Urinary bladder (tissue), 4 donors: ENCODE measurements around the gene MYO7B. TPM values are rescaled to one million over a fixed set of nuclear protein-coding genes. Genes with fewer than 3 reads are reported as not detected.
"Not testable (repeated sequence)": the region's sequence is repeated elsewhere in the genome, so short reads cannot be mapped to it uniquely, and the experiment has no call there.

Source experiments
- DNase-seq: peaks from one replicate; pipeline ENCODE4 v3.0.0-alpha.2; 2015; ENCODE audit errors: extremely low spot score
- H3K27ac ChIP-seq: one replicate; pipeline ENCODE4 v1.5.1; 2013; ENCODE audit warnings: low read depth, mild to moderate bottlenecking, moderate library complexity
- H3K36me3 ChIP-seq: one replicate; pipeline ENCODE4 v1.6.1; 2013; ENCODE audit warnings: mild to moderate bottlenecking, moderate library complexity; ENCODE audit not compliant: insufficient read depth
- H3K4me1 ChIP-seq: one replicate; pipeline ENCODE4 v1.6.1; 2013; ENCODE audit warnings: mild to moderate bottlenecking, moderate library complexity; ENCODE audit not compliant: insufficient read depth
- H3K4me3 ChIP-seq: one replicate; pipeline ENCODE4 v1.5.1; 2013; ENCODE audit warnings: low read depth, low read length
- WGBS: extraction: QIAGEN DNeasy Blood & Tissue Kit; methylation state at CpG from one replicate; pipeline ENCODE4 v1.1.7; 2013; 5-methylcytosine and 5-hydroxymethylcytosine counted together
- polyA plus RNA-seq: library from polyadenylated mRNA; stranded (reverse); fragments of 200-250 nt; gene quantifications from one replicate; pipeline ENCODE4 v1.2.3, GENCODE V29; 2013
- total RNA-seq: library from RNA; depleted of rRNA; stranded (reverse); fragments of >200 nt; gene quantifications from one replicate; pipeline ENCODE4 v1.2.3, GENCODE V29; 2014
- donor health status: healthy with polysubstance abuse.
- donor health status: healthy.

MYO7B gene
- total and polyA plus RNA-seq, 2 donors: 0.11 to 0.51 TPM

- no peaks in the 10 kb centered on the region for H3K4me1 ChIP-seq
- 91% methylated on average over 4 of the region's 4 CpGs for WGBS
- no peak for DNase-seq
- no peak overlapping the region for H3K27ac ChIP-seq
- peaks cover 3% of the 10 kb centered on the region for H3K36me3 ChIP-seq
- no peak overlapping the region for H3K4me3 ChIP-seq
Measured at GRCh38 chr2:127512362-127512761, 23.1 kb upstream of the MYO7B start.

- no peak for DNase-seq
- 78% methylated on average over 10 of the region's 10 CpGs for WGBS
- H3K4me3 ChIP-seq: no peak overlapping the region
Measured at GRCh38 chr2:127514076-127514475, 21.4 kb upstream of the MYO7B start.

GRCh38 chr2:127514485-127514884 lies 21.0 kb upstream of the MYO7B start:
- H3K4me3 ChIP-seq: no peak overlapping the region
- WGBS: 87% methylated on average over 13 of the region's 13 CpGs
- DNase-seq: no peak
- H3K36me3 ChIP-seq: peaks cover 3% of the 10 kb centered on the region
- H3K27ac ChIP-seq: no peak overlapping the region
- H3K4me1 ChIP-seq: no peaks in the 10 kb centered on the region

More at GRCh38 chr2:127514076-127514475, 21.4 kb upstream of the MYO7B start:
- no peaks in the 10 kb centered on the region for H3K4me1 ChIP-seq
- H3K27ac ChIP-seq: no peak overlapping the region
- peaks cover 3% of the 10 kb centered on the region for H3K36me3 ChIP-seq

GRCh38 chr2:127515383-127515915 lies 20.0 kb upstream of the MYO7B start:
- Histone ChIP-seq H3K27ac (no peak overlapping the region), H3K4me3 (no peak overlapping the region), H3K4me1 (no peaks in the 10 kb centered on the region), H3K36me3 (peaks cover 3% of the 10 kb centered on the region)
- WGBS: 48% methylated on average over 6 of the region's 6 CpGs
- DNase-seq: no peak

GRCh38 chr2:127516041-127516762 lies 19.3 kb upstream of the MYO7B start:
- no peaks in the 10 kb centered on the region for H3K4me1 ChIP-seq
- H3K4me3 ChIP-seq: no peak overlapping the region
- no peak overlapping the region for H3K27ac ChIP-seq
- DNase-seq: no peak
- 55% methylated on average over 14 of the region's 14 CpGs for WGBS
- peaks cover 3% of the 10 kb centered on the region for H3K36me3 ChIP-seq

GRCh38 chr2:127517465-127517864 lies 18.0 kb upstream of the MYO7B start:
- 94% methylated on average over 2 of the region's 2 CpGs for WGBS
- DNase-seq: no peak
- no peaks in the 10 kb centered on the region for H3K4me1 ChIP-seq
- peaks cover 3% of the 10 kb centered on the region for H3K36me3 ChIP-seq
- H3K27ac ChIP-seq: no peak overlapping the region
- no peak overlapping the region for H3K4me3 ChIP-seq

- no peaks in the 10 kb centered on the region for H3K36me3 ChIP-seq
- no peak for DNase-seq
- WGBS: 90% methylated on average over 4 of the region's 4 CpGs
- no peak overlapping the region for H3K27ac ChIP-seq
- H3K4me3 ChIP-seq: no peak overlapping the region
- peaks cover 3% of the 10 kb centered on the region for H3K4me1 ChIP-seq
Measured at GRCh38 chr2:127520424-127520823, 15.1 kb upstream of the MYO7B start.

GRCh38 chr2:127523269-127523939 lies 12.1 kb upstream of the MYO7B start:
- WGBS: 77% methylated on average over 8 of the region's 8 CpGs

GRCh38 chr2:127524198-127524834 lies 11.2 kb upstream of the MYO7B start:
- H3K4me3 ChIP-seq, H3K36me3 ChIP-seq, H3K27ac ChIP-seq, H3K4me1 ChIP-seq, DNase-seq: not testable (repeated sequence)
- 94% methylated on average over 7 of the region's 7 CpGs for WGBS

More at GRCh38 chr2:127523269-127523939, 12.1 kb upstream of the MYO7B start:
- Histone ChIP-seq H3K4me1 (peaks cover 3% of the 10 kb centered on the region), H3K36me3 (no peaks in the 10 kb centered on the region), H3K4me3 (no peak overlapping the region), H3K27ac (no peak overlapping the region)
- no peak for DNase-seq

GRCh38 chr2:127525691-127526131 lies 9.8 kb upstream of the MYO7B start:
- Histone ChIP-seq H3K36me3 (no peaks in the 10 kb centered on the region), H3K4me1 (peaks cover 3% of the 10 kb centered on the region), H3K27ac (peak overlapping the region; percentile 86), H3K4me3 (peak overlapping the region; percentile 97)
- WGBS: under 1% methylated on average over 19 of the region's 19 CpGs
- peak; percentile 21 for DNase-seq

- Histone ChIP-seq H3K36me3 (no peaks in the 10 kb centered on the region), H3K4me1 (peaks cover 3% of the 10 kb centered on the region), H3K27ac (peak within 1 kb of the TSS; percentile 86), H3K4me3 (peak within 1 kb of the TSS; percentile 97)
- under 1% methylated on average over 70 of the region's 70 CpGs for WGBS
- DNase-seq: peak; percentile 95
Measured at GRCh38 chr2:127526132-127527000, 9.1 kb upstream of the MYO7B start, which contains the start of gene IWS1. Gene IWS1, minus strand, starts transcription at chr2:127526489. Its CDS starts 281 bp downstream, at chr2:127526208.

GRCh38 chr2:127527001-127527804 lies 8.3 kb upstream of the MYO7B start:
- Histone ChIP-seq H3K4me3 (peak overlapping the region; percentile 97), H3K36me3 (no peaks in the 10 kb centered on the region), H3K27ac (peak overlapping the region; percentile 86), H3K4me1 (peaks cover 3% of the 10 kb centered on the region)
- 20% methylated on average over 13 of the region's 13 CpGs for WGBS
- peak; percentile 43 for DNase-seq
